Natural killer cell (primary cell): ENCODE data around the gene MED13L. TPM values are rescaled to one million over a fixed set of nuclear protein-coding genes. Genes with fewer than 3 reads are reported as not detected.
A peak's percentile ranks its signal among the peaks of the same experiment; 100 is the strongest.

Experiments
- ATAC-seq, 3 donors: fragments of 150-1000 bp in 2 of 3; fragments of 200-7000 bp in 1 of 3; cut with Tn5 transposase; 1 replicate in 1 of 3; 2 replicates in 2 of 3; pipeline ENCODE4 v1.10.0; 2021; ENCODE audit warnings: mild to moderate bottlenecking in 2 of 3, moderate library complexity in 2 of 3
- DNase-seq, 2 donors: peaks; one replicate each; pipeline versions ENCODE4 v3.0.0 to v3.0.0-alpha.2; 2013 to 2021; ENCODE audit warnings: mixed read lengths in 1 of 2
- H3K27ac ChIP-seq: one replicate; pipeline ENCODE4 v1.5.1; 2013; ENCODE audit warnings: mild to moderate bottlenecking, low read length
- H3K27me3 ChIP-seq: one replicate; pipeline ENCODE4 v1.6.1; 2013; ENCODE audit warnings: low read length; ENCODE audit not compliant: control insufficient read depth, insufficient read depth
- H3K36me3 ChIP-seq: one replicate; pipeline ENCODE4 v1.6.1; 2013; ENCODE audit warnings: low read length; ENCODE audit not compliant: control insufficient read depth, insufficient read depth
- H3K4me1 ChIP-seq: one replicate; pipeline ENCODE4 v1.6.1; 2013; ENCODE audit warnings: low read length; ENCODE audit not compliant: control insufficient read depth, insufficient read depth
- H3K4me3 ChIP-seq: one replicate; pipeline ENCODE4 v1.5.1; 2013; ENCODE audit warnings: low read length
- H3K9me3 ChIP-seq: one replicate; pipeline ENCODE4 v1.6.1; 2013; ENCODE audit warnings: low read length; ENCODE audit not compliant: control insufficient read depth, insufficient read depth
- H3K27ac Mint-ChIP-seq, 2 donors: one replicate each; pipeline ENCODE4 v1.8.0; 2022; ENCODE audit warnings: mild to moderate bottlenecking in 2 of 2, mixed read lengths in 2 of 2, moderate library complexity in 1 of 2
- H3K27me3 Mint-ChIP-seq, 2 donors: one replicate each; pipeline ENCODE4 v1.8.0; 2022; ENCODE audit warnings: low read depth in 2 of 2, mixed read lengths in 2 of 2
- H3K36me3 Mint-ChIP-seq: one replicate; pipeline ENCODE4 v1.8.0; 2022; ENCODE audit warnings: mixed read lengths
- H3K4me1 Mint-ChIP-seq, 2 donors: one replicate each; pipeline ENCODE4 v1.8.0; 2022; ENCODE audit warnings: mixed read lengths in 2 of 2
- H3K4me3 Mint-ChIP-seq: one replicate; pipeline ENCODE4 v1.8.0; 2022; ENCODE audit warnings: mild to moderate bottlenecking, moderate library complexity, mixed read lengths
- H3K9me3 Mint-ChIP-seq, 2 donors: one replicate each; pipeline ENCODE4 v1.8.0; 2022; ENCODE audit warnings: mixed read lengths in 2 of 2
- WGBS: methylation state at CpG from one replicate; pipeline ENCODE4 v1.1.7; 2013; ENCODE audit warnings: missing lambda C conversion rate; ENCODE audit not compliant: insufficient coverage; 5-methylcytosine and 5-hydroxymethylcytosine counted together
- intact Hi-C: fragments of 100-400 bp; cut with micrococcal nuclease; formaldehyde crosslinking; loops from one replicate; pipeline ENCODE4 v1.14.2; 2022
- total RNA-seq, 4 donors: library from RNA; stranded (reverse); fragments of 120-200 nt in 1 of 4; gene quantifications; one replicate each; pipeline versions ENCODE4 v1.2.3 to v1.2.4, GENCODE V29; 2013 to 2022
- TF ChIP-seq, protein P1 (sequence below): fragments of 200-600 bp; IDR thresholded peaks from one replicate; pipeline ENCODE4 v1.8.0; 2022; ENCODE audit warnings: antibody characterized with exemption

The MED13L gene
- total RNA-seq, 3 donors from 2014 or later (not counting 1 experiment from before 2014, with no cell fraction given), result 237 to 316 (median 240) TPM

DNA sequence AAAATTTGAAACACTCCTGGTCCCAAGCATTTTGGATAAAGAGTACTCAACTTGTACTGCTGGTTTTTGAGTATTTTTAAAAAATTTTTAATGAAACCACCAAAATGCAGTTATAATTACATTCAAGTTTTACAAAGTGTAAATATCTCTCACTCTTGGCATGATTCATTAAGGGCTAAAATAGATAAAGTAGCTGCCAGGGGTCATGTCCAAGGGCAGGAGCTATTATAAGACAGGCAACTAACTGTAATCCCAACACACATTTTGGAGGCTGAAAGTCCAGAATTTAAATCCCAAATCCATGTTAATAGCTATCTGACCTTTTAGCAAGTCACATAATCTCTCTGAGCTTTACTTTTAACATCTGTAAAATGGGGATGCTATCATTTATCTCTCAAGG lies 207.6 kb downstream of the MED13L start:
- Mint-ChIP-seq H3K27ac (peak overlapping the region; percentile 19 to 66), H3K4me3 (no peak overlapping the region)

DNA sequence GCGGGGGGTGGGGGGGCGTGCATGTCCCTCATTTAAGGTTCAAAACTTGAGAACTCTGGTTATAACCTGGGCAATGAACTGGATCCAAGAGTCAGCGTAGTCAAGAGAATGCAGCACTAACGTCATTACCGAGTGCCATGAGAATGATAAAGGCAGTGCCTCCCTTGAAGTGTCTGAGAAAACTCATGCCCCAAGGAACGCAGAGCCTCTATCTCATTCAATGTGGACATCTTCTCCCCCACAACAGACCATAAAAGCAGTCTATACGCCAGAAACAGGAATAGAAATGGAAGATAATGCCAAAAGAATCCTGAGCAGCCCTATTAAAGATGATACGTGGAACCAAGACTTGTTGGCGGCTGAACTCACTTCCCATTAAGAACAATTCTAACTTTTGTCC lies 208.6 kb downstream of the MED13L start:
- H3K27ac ChIP-seq, result no peak overlapping the region
- H3K4me1 ChIP-seq, result no peaks in the 10 kb centered on the region
- H3K36me3 Mint-ChIP-seq, result no peaks in the 10 kb centered on the region
- ATAC-seq, result no peak
- intact Hi-C loops, result loop anchor here (5.0 kb wide), 1 partner anchor 208 kb away; the partner anchor contains the start of gene MED13L
- H3K9me3 Mint-ChIP-seq, result no peaks in the 10 kb centered on the region
- H3K4me3 ChIP-seq, result no peak overlapping the region
- no peaks in the 10 kb centered on the region for H3K9me3 ChIP-seq
- peaks cover 40 to 45% of the 10 kb centered on the region in 2 donors for H3K4me1 Mint-ChIP-seq
- H3K36me3 ChIP-seq, result no peaks in the 10 kb centered on the region
- TF ChIP-seq, protein P1, sequence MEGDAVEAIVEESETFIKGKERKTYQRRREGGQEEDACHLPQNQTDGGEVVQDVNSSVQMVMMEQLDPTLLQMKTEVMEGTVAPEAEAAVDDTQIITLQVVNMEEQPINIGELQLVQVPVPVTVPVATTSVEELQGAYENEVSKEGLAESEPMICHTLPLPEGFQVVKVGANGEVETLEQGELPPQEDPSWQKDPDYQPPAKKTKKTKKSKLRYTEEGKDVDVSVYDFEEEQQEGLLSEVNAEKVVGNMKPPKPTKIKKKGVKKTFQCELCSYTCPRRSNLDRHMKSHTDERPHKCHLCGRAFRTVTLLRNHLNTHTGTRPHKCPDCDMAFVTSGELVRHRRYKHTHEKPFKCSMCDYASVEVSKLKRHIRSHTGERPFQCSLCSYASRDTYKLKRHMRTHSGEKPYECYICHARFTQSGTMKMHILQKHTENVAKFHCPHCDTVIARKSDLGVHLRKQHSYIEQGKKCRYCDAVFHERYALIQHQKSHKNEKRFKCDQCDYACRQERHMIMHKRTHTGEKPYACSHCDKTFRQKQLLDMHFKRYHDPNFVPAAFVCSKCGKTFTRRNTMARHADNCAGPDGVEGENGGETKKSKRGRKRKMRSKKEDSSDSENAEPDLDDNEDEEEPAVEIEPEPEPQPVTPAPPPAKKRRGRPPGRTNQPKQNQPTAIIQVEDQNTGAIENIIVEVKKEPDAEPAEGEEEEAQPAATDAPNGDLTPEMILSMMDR, result no peak
- no peaks in the 10 kb centered on the region for H3K27me3 ChIP-seq
- H3K4me3 Mint-ChIP-seq, result no peak overlapping the region
- WGBS, result 96% methylated on average over 9 of the region's 9 CpGs
- peak overlapping the region in 1 of 2 donors; percentile 74 for H3K27ac Mint-ChIP-seq
- no peaks in the 10 kb centered on the region for H3K27me3 Mint-ChIP-seq
- no peak for DNase-seq

More for the DNA sequence above, 207.6 kb downstream of the MED13L start:
- H3K4me3 ChIP-seq, result no peak overlapping the region
- intact Hi-C loops, result loop anchor here (5.0 kb wide), 1 partner anchor 207 kb away; the partner anchor contains the start of gene MED13L
- Mint-ChIP-seq H3K4me1 (peaks cover 43 to 46% of the 10 kb centered on the region in 2 donors), H3K27me3 (no peaks in the 10 kb centered on the region), H3K9me3 (no peaks in the 10 kb centered on the region), H3K36me3 (no peaks in the 10 kb centered on the region)
- no peaks in the 10 kb centered on the region for H3K9me3 ChIP-seq
- no peak overlapping the region for H3K27ac ChIP-seq
- DNase-seq (no peak), ATAC-seq (no peak)
- no peaks in the 10 kb centered on the region for H3K36me3 ChIP-seq
- TF ChIP-seq, protein P1, result no peak
- no peaks in the 10 kb centered on the region for H3K27me3 ChIP-seq
- H3K4me1 ChIP-seq, result no peaks in the 10 kb centered on the region

DNA sequence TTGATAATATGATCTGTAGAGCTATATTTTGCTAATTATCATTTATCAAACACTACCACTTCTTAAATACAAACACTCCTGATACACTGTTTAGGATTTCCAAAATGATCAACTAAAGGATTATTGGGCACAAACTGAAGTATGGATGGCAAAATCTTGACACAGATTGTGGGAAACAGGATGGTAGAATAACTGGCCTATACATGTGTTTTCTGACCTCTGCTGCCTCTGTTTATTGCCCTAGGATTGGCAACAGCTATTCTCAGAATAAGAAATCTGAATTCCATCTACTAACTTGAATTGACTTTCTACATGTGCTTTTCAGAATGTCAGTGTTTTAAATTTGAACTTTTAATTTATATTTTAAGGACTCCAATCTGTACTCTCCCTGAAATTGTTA lies 209.1 kb downstream of the MED13L start:
- Mint-ChIP-seq H3K36me3 (no peaks in the 10 kb centered on the region), H3K27ac (peak overlapping the region; percentile 17 to 74), H3K9me3 (no peaks in the 10 kb centered on the region), H3K4me1 (peaks cover 40 to 42% of the 10 kb centered on the region in 2 donors), H3K27me3 (no peaks in the 10 kb centered on the region), H3K4me3 (no peak overlapping the region)
- no peak overlapping the region for H3K27ac ChIP-seq
- ATAC-seq, result no peak
- DNase-seq, result no peak
- TF ChIP-seq, protein P1, result no peak
- intact Hi-C loops, result loop anchor here (5.0 kb wide), 1 partner anchor 209 kb away; the partner anchor contains the start of gene MED13L
- H3K36me3 ChIP-seq, result no peaks in the 10 kb centered on the region
- no peaks in the 10 kb centered on the region for H3K9me3 ChIP-seq
- no peaks in the 10 kb centered on the region for H3K4me1 ChIP-seq
- H3K27me3 ChIP-seq, result no peaks in the 10 kb centered on the region
- no peak overlapping the region for H3K4me3 ChIP-seq

DNA sequence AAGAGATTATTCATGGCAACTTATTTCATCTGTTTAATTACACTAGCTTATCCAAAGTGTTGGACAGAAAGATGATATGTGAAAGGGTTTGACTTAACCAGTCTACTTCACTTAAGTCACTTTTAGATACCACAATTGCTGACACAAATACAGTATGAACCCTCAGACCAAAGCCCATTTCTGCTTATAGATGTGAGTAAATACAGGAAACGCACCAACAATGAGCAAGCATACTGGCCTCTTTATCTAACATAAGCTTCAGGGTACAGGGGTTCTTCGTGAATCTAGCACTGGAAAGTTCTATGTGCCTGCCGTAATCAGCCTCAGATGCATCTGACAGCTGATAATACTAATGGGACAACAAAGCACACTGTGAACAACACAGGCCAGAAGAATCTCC lies 209.6 kb downstream of the MED13L start:
- Mint-ChIP-seq H3K9me3 (no peaks in the 10 kb centered on the region), H3K27me3 (no peaks in the 10 kb centered on the region), H3K36me3 (no peaks in the 10 kb centered on the region), H3K4me1 (peaks cover 41 to 42% of the 10 kb centered on the region in 2 donors), H3K4me3 (no peak overlapping the region), H3K27ac (peak overlapping the region; percentile 17 to 74)
- H3K27ac ChIP-seq, result no peak overlapping the region
- no peaks in the 10 kb centered on the region for H3K27me3 ChIP-seq
- H3K4me3 ChIP-seq, result no peak overlapping the region
- DNase-seq (no peak), ATAC-seq (peak in 2 of 3 donors; percentile 21 to 35)
- TF ChIP-seq, protein P1, result no peak
- H3K9me3 ChIP-seq, result no peaks in the 10 kb centered on the region
- H3K36me3 ChIP-seq, result no peaks in the 10 kb centered on the region
- intact Hi-C loops, result loop anchor here (5.0 kb wide), 1 partner anchor 209 kb away; the partner anchor contains the start of gene MED13L
- 56% methylated on average over 3 of the region's 3 CpGs for WGBS
- H3K4me1 ChIP-seq, result no peaks in the 10 kb centered on the region
